HG02642 (cell line): Measurements from ENCODE around the gene HUWE1.
A peak's percentile ranks its signal among the peaks of the same experiment; 100 is the strongest.
"Not testable (repeated sequence)": the region's sequence is repeated elsewhere in the genome, so short reads cannot be mapped to it uniquely, and the experiment has no call there.

Experiments used
- ATAC-seq: cut with Tn5 transposase; IDR thresholded peaks from one replicate; pipeline ENCODE4 v1.9.1; 2021; ENCODE audit warnings: mild to moderate bottlenecking; ENCODE audit not compliant: unreplicated experiment, poor library complexity

The HUWE1 gene

GRCh38 chrX:53686151-53686885 lies at the start of gene HUWE1:
HUWE1 (minus strand) TSS chrX:53686719; CDS start chrX:53654107, 32,612 bp downstream.
- peak; percentile 52 for ATAC-seq

DNA sequence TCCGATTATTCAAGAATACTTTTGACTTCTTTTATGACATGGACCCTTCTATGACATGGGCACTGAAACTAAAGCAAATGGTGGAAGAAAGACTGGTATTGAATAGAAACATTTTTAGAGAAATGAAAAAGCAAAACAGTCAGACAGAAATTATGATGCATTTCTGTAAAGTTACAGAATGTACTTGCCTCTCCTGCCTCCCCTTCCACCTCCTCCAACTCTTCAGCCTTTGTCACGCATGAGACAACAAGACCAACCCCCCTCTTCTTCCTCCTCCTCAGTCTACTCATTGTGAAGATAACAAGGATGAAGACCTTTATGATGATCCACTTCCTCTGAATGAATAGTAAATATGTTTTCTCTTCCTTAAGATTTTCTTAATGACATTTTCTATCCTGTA lies 46.3 kb upstream of the HUWE1 start:
- ATAC-seq: no peak

DNA sequence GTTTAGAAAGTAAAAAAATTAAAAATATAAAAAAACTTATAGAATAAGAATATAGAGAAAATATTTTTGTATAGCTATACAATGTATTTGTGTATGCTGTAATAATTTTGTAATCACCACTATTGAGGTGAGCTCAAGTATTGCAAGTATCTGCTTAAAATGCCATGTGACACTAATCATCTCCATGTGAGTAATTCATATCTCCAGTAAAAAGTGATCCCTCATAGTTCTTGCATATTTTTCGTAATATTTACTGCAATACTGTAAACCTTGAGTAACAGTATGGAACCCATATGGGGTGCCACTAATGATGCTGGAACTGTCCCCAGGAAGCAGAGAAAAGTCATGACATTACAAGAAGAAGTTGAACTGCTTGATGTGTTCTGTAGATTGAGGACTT lies 43.2 kb upstream of the HUWE1 start:
- ATAC-seq: no peak

DNA sequence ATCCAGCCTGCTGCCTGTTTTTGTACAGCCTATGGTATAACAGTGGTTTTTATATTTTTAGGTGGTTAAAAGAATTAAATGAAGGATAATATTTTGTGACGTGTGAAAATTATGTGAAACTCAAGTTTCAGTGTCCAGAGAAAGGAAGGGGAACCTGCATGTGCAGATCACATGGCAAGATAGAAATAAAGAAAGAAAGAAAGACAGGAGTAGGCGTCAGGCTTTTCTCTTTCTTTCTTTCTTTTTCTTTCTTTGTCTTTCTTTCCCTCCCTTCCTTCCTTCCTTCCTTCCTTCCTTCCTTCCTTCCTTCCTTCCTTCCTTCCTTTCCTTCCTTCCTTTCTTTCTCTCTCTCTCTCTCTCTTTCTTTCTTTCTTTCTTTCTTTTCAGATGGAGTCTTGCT lies 42.0 kb upstream of the HUWE1 start:
- ATAC-seq: no peak

DNA sequence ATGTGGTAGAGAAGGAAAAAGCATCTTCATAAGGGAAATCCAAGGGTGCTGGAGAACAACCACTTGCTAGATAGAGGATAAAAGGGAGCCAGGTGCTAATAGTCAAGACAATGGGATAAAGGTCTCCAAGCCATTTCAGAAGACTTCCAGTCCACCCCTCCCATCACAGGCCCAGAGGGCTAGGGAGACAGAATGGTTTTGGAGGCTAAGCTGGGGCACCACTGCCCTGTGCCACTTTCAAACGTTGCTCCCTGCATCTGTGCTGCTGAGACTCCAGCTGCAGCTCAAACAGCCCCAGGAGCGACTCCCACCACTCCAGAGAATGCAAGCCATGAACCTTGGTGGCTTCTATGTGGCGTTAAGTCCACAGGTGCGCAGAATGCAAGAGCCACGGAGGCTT lies 38.4 kb upstream of the HUWE1 start:
- no peak for ATAC-seq

GRCh38 chrX:53723381-53723780 lies 36.9 kb upstream of the HUWE1 start:
- ATAC-seq: no peak

DNA sequence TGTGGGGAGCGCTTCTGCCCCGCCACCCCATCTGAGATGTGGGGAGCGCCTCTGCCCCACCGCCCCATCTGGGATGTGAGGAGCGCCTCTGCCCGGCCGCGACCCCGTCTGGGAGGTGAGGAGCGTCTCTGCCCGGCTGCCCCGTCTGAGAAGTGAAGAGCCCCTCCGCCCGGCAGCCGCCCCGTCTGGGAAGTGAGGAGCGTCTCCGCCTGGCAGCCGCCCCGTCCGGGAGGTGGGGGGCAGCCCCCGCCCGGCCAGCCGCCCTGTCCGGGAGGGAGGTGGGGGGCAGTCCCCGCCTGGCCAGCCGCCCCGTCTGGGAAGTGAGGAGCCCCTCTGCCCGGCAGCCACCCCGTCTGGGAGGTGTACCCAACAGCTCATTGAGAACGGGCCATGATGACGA lies 35.1 kb upstream of the HUWE1 start:
- ATAC-seq: not testable (repeated sequence)

DNA sequence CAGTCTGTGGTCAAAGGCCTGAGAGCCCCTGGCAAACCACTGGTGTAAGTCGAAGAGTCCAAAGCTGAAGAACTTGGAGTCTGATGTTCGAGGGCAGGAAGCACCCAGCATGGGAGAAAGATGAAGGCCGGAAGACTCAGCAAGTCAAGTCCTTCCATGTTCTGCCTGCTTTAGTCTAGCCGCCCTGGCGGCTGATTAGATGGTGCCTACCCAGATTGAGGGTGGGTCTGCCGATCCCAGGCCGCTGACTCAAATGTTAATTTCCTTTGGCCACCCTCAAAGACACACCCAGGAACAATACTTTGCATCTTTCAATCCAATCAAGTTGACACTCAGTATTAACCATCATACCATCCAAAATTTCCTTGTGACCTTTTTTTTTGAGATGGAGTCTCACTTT lies 33.1 kb upstream of the HUWE1 start:
- not testable (repeated sequence) for ATAC-seq

DNA sequence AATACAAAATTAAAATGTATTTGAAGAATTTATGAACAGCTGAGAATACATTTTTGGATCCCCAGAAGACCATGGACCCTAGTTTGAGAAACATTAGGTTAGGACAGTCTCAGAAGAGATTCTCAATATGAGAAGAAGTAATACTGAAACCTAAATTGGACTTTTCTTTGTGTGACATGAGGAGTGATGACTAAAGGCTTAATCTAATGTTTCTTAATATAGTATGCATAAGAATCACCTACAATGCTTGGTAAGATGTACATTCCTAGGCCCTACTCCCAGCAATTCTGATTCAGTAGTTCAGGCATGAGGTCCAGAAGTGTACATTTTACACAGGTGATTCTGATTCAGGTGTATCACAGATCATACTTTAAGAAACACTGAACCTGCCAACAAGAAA lies 31.6 kb upstream of the HUWE1 start:
- no peak for ATAC-seq

GRCh38 chrX:53717205-53717604 lies 30.7 kb upstream of the HUWE1 start:
- ATAC-seq: no peak

DNA sequence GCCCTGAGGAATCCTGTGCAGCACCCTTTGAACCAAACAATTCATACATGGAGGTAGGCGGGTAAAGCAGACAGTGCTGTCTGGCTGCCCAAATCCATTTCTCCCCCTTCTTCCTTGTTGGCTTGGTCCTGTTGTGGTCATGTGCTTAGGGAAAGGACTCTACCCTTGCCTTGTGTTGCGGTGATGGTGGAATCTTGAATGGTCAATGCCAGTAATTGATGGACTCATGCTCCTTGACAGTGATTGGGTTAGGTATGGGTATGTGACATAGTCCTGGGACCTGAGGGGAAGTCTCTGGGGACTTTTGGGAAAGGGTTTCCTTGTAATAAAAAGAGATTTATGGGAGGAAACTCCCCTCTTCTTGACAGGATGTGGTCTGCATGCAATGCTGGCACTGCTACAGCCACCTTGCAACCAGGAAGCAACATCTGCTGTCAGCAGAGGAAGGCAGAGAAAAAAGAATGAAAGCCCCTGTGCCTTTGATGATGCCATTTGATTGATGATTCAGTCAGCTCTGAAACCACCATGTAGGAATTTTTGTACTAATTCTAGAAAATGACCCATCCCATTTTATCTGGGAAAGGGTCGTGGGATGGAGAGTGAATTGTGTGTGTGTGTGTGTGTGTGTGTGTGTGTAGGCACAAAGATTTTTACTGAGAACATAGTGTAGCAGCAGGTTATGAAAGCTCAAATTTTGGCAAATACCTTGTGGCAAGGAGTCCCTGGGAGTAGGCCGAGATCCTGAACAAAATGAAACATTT lies 30.0 kb upstream of the HUWE1 start:
- ATAC-seq: no peak

- no peak for ATAC-seq
These were observed 28.9 kb upstream of the HUWE1 start for GRCh38 chrX:53715346-53715924.

DNA sequence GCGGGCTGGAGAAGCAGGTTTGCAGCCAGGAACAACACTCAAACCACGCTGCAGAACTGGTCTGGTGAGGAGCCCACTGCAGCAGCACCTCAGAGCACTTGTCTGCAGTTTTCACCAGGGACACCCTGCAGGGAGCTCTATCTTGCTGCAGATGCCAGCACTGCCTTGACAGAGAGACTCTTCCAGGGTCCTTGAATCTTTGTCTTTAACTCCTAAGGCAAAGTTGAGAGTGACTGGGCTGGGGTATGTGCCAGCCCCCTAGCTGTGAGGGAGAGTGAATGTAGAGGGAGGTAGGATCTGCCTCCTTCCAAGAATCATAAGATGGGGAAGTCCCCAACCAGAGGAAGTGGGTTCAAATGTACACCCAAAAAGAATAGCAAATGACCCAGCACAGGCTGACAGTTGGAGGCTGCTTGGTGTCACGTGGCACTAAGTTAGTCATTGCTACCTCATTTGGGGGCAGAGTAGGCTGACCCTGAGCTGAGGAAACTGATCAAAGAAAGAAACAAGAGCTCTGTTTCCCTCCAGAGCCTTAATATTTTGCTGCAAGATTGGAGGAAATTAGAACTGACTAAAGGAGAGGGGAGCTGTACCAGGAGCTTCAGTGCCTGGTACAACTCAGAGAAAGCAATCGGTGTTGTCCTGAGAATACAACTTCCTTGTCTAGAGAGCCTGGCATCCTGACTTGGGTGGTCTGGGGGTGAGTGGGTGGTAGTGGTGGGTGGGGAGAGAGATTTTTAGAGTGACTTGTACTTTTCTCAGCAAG lies 28.2 kb upstream of the HUWE1 start:
- ATAC-seq: peak; percentile 69

DNA sequence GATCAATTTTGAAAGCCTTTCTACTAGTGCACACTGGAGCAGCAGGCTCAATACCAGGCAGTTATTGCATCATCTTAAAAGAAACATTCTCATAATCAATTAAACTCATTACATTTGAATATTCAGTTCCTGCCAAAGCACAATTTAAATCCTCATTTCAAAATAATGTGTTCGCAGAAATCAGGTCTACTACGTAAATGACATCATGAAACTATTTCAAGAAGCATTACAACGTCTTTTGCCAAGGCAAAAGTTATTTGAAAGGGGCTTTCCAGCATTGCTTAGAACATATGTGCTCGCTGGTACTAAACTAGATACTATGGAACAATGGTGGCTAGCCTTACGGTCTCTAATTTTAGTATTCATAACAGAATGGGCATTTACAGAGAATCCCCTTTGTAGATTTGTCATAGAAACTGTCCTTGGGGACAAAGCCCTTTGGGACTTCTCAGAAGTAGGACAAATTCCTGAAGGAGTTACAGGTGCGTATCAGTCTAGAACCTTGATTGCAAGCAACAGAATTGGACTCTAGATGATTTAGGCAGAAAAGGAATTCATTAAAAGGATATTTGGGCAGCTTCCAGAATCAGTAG lies 27.6 kb upstream of the HUWE1 start:
- peak; percentile 33 for ATAC-seq

DNA sequence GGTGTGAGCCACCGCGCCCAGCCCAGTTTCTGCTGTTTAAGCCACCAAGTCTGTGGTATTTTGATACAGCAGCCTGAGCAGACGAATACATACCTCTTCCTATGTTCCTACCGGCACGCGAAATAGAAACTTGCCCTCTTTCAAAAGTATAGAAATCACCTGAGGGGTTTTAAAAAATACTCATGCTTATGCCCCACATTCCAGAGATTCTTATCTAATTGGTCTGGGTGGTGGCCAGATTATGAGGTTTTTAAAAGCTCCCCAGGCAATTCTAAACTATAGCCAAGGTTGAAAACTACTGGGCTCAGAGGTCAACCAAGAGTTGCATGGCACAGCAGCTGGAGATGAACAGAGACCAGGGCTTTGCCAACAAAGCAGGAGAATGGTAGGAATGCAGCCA lies 24.9 kb upstream of the HUWE1 start:
- ATAC-seq: no peak

DNA sequence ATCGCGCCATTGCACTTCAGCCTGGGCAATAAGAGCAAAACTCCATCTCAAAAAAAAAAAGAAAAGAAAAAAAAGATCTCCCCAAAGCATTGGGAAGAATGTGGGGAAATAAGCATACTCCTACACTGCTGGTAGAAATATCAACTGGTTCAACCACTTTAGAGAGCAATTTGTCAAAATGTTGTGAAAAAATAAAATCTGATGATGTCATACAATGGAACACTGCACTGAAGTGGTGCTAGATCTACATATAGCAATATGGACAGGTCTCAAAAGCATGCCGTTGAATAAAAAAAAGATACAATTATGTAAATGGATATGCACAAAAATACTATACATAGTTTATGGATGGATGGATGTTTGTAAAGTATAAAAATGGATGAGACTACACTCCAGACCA lies 18.3 kb upstream of the HUWE1 start:
- ATAC-seq: no peak

- ATAC-seq: peak; percentile 71
These were observed 17.8 kb upstream of the HUWE1 start for GRCh38 chrX:53704294-53704693.

DNA sequence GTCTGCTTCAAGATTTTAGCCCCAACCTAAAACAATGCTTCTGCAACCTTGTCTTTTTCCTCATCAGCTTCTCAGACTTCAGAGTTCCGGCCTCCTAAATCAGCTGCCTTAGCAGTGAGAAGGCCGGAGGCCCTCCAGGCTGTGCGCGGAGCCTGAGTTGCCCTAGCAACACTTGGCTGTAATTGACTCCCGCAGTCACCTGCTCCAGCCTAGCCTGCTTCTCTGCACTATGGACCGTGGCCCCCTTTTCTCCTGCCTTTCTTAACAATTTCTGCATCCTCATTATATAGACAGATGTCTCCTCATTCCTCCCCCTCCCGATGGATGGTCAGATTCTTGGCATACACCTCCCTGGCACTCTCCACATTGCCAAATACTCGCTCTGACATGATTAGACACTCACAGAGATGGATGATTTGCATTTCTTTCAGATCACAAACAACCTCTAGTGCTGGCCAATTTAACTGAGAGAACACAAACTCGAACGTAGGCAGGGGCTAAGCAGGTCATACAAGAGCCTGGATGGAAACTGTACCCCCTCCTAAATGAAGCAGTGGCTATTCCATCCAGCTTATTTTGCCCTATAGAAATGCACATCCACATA lies 9.5 kb upstream of the HUWE1 start:
- no peak for ATAC-seq

DNA sequence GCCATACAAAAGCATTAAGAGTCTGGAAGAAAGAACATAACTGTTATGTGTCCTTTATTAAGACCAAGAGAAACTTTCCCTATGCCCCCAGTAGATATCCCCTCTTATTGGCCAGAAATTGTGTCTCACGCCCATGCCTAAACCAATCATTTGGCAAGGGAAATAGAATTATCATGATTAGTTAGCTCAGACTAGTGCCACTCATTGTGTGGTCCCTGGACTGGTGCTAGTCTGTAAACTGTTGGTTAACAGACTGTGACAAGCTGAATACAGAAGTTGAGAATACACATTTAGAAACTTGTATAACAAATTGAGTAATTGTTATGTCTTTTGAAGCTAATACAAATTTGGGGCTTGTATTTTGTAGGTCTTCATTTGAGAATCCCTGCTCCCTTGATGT lies 8.1 kb upstream of the HUWE1 start:
- ATAC-seq: no peak

DNA sequence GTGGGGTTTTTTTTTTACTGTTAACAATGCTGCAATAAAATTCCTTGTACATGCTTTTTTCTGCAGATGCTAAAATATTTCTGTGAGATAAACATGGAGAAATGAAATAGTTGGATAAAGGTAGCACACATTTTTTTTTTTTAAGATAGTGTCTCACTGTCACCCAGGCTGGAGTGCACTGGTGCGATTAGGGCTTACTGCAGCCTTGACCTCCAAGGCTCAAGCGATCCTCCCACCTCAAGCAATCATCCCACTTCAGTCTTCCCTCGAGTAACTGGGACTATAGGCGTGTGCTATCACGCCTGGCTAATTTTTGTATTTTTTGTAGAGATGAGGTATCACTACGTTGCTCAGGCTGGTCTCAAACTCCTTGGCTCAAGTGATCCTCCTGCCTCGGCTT lies 1.8 kb upstream of the HUWE1 start:
- ATAC-seq: no peak
